ENCODE results near the gene XPA. TPM values are rescaled to one million over a fixed set of nuclear protein-coding genes. Genes with fewer than 3 reads are reported as not detected.

XPA gene
- total RNA-seq, 1 experiment from 2014 or later: 3.0 TPM

DNA sequence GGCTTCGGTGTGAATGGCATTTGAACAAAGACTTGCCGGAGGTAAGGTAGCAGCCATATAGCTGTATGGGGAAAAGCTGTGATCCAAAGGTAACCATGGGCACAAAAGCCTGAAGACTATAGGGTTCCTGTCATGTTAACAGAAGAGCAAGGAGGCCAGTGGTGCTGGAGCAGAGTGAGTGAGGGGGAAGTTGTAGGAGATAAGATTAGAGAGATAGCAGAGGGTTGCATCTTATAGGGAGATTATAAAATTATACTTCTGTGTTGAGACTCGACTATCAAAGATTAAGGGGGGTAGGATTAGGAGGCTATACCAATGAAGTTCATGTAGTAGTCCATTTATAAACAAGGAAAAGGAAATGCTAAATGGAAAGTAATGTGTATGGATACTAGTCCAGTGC lies 60.2 kb downstream of the XPA start:
- ATAC-seq (no peak), DNase-seq (ENCODE audit: low spot score) (no peak)
- peaks cover 7% of the 10 kb centered on the region for H3K36me3 Mint-ChIP-seq
- no peak overlapping the region; the same call in 1 of the 2 replicates for H3K27ac Mint-ChIP-seq
- H3K27me3 Mint-ChIP-seq (ENCODE audit: low read depth): no peaks in the 10 kb centered on the region
- H3K9me3 Mint-ChIP-seq: no peaks in the 10 kb centered on the region
- no peak overlapping the region for H3K4me3 Mint-ChIP-seq
- CTCF ChIA-PET: no interaction called here
- POLR2A ChIA-PET: no interaction called here
- H3K4me1 Mint-ChIP-seq: peaks cover 25% of the 10 kb centered on the region
- TF ChIP-seq, protein P1, sequence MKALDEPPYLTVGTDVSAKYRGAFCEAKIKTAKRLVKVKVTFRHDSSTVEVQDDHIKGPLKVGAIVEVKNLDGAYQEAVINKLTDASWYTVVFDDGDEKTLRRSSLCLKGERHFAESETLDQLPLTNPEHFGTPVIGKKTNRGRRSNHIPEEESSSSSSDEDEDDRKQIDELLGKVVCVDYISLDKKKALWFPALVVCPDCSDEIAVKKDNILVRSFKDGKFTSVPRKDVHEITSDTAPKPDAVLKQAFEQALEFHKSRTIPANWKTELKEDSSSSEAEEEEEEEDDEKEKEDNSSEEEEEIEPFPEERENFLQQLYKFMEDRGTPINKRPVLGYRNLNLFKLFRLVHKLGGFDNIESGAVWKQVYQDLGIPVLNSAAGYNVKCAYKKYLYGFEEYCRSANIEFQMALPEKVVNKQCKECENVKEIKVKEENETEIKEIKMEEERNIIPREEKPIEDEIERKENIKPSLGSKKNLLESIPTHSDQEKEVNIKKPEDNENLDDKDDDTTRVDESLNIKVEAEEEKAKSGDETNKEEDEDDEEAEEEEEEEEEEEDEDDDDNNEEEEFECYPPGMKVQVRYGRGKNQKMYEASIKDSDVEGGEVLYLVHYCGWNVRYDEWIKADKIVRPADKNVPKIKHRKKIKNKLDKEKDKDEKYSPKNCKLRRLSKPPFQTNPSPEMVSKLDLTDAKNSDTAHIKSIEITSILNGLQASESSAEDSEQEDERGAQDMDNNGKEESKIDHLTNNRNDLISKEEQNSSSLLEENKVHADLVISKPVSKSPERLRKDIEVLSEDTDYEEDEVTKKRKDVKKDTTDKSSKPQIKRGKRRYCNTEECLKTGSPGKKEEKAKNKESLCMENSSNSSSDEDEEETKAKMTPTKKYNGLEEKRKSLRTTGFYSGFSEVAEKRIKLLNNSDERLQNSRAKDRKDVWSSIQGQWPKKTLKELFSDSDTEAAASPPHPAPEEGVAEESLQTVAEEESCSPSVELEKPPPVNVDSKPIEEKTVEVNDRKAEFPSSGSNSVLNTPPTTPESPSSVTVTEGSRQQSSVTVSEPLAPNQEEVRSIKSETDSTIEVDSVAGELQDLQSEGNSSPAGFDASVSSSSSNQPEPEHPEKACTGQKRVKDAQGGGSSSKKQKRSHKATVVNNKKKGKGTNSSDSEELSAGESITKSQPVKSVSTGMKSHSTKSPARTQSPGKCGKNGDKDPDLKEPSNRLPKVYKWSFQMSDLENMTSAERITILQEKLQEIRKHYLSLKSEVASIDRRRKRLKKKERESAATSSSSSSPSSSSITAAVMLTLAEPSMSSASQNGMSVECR (CRISPR knock-in tag; IDR thresholded peaks at IDR 0.05; ENCODE audit: borderline replicate concordance): no peak
- TF ChIP-seq MYBL2 (CRISPR knock-in tag; IDR thresholded peaks at IDR 0.05): no peak
- no peak for TF ChIP-seq HMGXB4 (CRISPR knock-in tag; IDR thresholded peaks at IDR 0.05)
- no peak for TF ChIP-seq E2F1 (CRISPR knock-in tag; IDR thresholded peaks at IDR 0.05)
- no peak for TF ChIP-seq TEAD4 (CRISPR knock-in tag; IDR thresholded peaks at IDR 0.05)
- TF ChIP-seq, protein P2, sequence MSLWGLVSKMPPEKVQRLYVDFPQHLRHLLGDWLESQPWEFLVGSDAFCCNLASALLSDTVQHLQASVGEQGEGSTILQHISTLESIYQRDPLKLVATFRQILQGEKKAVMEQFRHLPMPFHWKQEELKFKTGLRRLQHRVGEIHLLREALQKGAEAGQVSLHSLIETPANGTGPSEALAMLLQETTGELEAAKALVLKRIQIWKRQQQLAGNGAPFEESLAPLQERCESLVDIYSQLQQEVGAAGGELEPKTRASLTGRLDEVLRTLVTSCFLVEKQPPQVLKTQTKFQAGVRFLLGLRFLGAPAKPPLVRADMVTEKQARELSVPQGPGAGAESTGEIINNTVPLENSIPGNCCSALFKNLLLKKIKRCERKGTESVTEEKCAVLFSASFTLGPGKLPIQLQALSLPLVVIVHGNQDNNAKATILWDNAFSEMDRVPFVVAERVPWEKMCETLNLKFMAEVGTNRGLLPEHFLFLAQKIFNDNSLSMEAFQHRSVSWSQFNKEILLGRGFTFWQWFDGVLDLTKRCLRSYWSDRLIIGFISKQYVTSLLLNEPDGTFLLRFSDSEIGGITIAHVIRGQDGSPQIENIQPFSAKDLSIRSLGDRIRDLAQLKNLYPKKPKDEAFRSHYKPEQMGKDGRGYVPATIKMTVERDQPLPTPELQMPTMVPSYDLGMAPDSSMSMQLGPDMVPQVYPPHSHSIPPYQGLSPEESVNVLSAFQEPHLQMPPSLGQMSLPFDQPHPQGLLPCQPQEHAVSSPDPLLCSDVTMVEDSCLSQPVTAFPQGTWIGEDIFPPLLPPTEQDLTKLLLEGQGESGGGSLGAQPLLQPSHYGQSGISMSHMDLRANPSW (CRISPR knock-in tag; conservative IDR thresholded peaks at IDR 0.05; ENCODE audit: low read depth): no peak
- no peak for TF ChIP-seq ESRRA (CRISPR knock-in tag; IDR thresholded peaks at IDR 0.05; ENCODE audit: borderline replicate concordance)
- TF ChIP-seq FOXP1 (CRISPR knock-in tag; IDR thresholded peaks at IDR 0.05; ENCODE audit: borderline replicate concordance): no peak
- no peak for TF ChIP-seq RELA (CRISPR knock-in tag; IDR thresholded peaks at IDR 0.05; ENCODE audit: borderline replicate concordance)
- no peak for TF ChIP-seq ZNF532 (CRISPR knock-in tag; IDR thresholded peaks at IDR 0.05; ENCODE audit: borderline replicate concordance)
- no peak for TF ChIP-seq NFE2L1 (CRISPR knock-in tag; IDR thresholded peaks at IDR 0.05)
- no peak for TF ChIP-seq ZNF219 (CRISPR knock-in tag; IDR thresholded peaks at IDR 0.05; ENCODE audit: borderline replicate concordance)
- TF ChIP-seq HMGA2 (CRISPR knock-in tag; IDR thresholded peaks at IDR 0.05): no peak
- TF ChIP-seq ZNF232 (CRISPR knock-in tag; IDR thresholded peaks at IDR 0.05): no peak
- TF ChIP-seq, protein P3, sequence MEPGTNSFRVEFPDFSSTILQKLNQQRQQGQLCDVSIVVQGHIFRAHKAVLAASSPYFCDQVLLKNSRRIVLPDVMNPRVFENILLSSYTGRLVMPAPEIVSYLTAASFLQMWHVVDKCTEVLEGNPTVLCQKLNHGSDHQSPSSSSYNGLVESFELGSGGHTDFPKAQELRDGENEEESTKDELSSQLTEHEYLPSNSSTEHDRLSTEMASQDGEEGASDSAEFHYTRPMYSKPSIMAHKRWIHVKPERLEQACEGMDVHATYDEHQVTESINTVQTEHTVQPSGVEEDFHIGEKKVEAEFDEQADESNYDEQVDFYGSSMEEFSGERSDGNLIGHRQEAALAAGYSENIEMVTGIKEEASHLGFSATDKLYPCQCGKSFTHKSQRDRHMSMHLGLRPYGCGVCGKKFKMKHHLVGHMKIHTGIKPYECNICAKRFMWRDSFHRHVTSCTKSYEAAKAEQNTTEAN (CRISPR knock-in tag; IDR thresholded peaks at IDR 0.05): no peak
- TF ChIP-seq, protein P4, sequence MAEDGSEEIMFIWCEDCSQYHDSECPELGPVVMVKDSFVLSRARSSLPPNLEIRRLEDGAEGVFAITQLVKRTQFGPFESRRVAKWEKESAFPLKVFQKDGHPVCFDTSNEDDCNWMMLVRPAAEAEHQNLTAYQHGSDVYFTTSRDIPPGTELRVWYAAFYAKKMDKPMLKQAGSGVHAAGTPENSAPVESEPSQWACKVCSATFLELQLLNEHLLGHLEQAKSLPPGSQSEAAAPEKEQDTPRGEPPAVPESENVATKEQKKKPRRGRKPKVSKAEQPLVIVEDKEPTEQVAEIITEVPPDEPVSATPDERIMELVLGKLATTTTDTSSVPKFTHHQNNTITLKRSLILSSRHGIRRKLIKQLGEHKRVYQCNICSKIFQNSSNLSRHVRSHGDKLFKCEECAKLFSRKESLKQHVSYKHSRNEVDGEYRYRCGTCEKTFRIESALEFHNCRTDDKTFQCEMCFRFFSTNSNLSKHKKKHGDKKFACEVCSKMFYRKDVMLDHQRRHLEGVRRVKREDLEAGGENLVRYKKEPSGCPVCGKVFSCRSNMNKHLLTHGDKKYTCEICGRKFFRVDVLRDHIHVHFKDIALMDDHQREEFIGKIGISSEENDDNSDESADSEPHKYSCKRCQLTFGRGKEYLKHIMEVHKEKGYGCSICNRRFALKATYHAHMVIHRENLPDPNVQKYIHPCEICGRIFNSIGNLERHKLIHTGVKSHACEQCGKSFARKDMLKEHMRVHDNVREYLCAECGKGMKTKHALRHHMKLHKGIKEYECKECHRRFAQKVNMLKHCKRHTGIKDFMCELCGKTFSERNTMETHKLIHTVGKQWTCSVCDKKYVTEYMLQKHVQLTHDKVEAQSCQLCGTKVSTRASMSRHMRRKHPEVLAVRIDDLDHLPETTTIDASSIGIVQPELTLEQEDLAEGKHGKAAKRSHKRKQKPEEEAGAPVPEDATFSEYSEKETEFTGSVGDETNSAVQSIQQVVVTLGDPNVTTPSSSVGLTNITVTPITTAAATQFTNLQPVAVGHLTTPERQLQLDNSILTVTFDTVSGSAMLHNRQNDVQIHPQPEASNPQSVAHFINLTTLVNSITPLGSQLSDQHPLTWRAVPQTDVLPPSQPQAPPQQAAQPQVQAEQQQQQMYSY (CRISPR knock-in tag; IDR thresholded peaks at IDR 0.05): no peak
- no peak for TF ChIP-seq MLX (CRISPR knock-in tag; IDR thresholded peaks at IDR 0.05)

Measured in WTC11 (cell line).